Activated B cell treated with CpG ODN at 0.5 μM for 24 hours (primary cell): Measurements from ENCODE around the gene AJAP1. TPM values are rescaled to one million over a fixed set of nuclear protein-coding genes. Genes with fewer than 3 reads are reported as not detected.

Experiments
- ATAC-seq: fragments of 200-7000 bp; cut with Tn5 transposase; one replicate; pipeline ENCODE4 v1.10.0; 2021; ENCODE audit warnings: low read depth, mild to moderate bottlenecking, moderate library complexity
- CTCF ChIA-PET: fragments of 350-600 bp; sonication (Branson Sonifier 250); formaldehyde crosslinking; loops from one replicate; lab custom pipeline; 2021; ENCODE audit warnings: antibody characterized with exemption; lab: Charles Lee
- POLR2A ChIA-PET: fragments of 350-600 bp; sonication (Branson Sonifier 250); formaldehyde crosslinking; loops from one replicate; lab custom pipeline; 2021; ENCODE audit warnings: antibody characterized with exemption; lab: Charles Lee
- DNase-seq: peaks from one replicate; pipeline ENCODE4 v3.0.0; 2022
- H3K27ac Mint-ChIP-seq: one replicate; pipeline ENCODE4 v1.8.0; 2020; ENCODE audit warnings: mixed read lengths
- H3K27me3 Mint-ChIP-seq: one replicate; pipeline ENCODE4 v1.8.0; 2021; ENCODE audit warnings: mixed read lengths
- H3K36me3 Mint-ChIP-seq: one replicate; pipeline ENCODE4 v1.8.0; 2021; ENCODE audit warnings: low read depth, mixed read lengths
- H3K4me1 Mint-ChIP-seq: one replicate; pipeline ENCODE4 v1.8.0; 2021; ENCODE audit warnings: mixed read lengths
- H3K4me3 Mint-ChIP-seq: one replicate; pipeline ENCODE4 v1.8.0; 2020; ENCODE audit warnings: mild to moderate bottlenecking, mixed read lengths
- H3K9me3 Mint-ChIP-seq: one replicate; pipeline ENCODE4 v1.8.0; 2020; ENCODE audit warnings: mixed read lengths
- CTCF ChIP-seq: fragments of 200-600 bp; IDR thresholded peaks from one replicate; pipeline ENCODE4 v1.8.0; 2022; ENCODE audit warnings: antibody characterized with exemption, mild to moderate bottlenecking
- intact Hi-C: fragments of 100-400 bp; cut with micrococcal nuclease; formaldehyde crosslinking; loops from one replicate; pipeline ENCODE4 v1.15.1; 2024
- total RNA-seq: library from RNA; stranded (reverse); gene quantifications from 2 replicates; pipeline ENCODE4 v1.2.3, GENCODE V29; 2022

Gene AJAP1
- total RNA-seq, 1 donor from 2014 or later = not detected

DNA sequence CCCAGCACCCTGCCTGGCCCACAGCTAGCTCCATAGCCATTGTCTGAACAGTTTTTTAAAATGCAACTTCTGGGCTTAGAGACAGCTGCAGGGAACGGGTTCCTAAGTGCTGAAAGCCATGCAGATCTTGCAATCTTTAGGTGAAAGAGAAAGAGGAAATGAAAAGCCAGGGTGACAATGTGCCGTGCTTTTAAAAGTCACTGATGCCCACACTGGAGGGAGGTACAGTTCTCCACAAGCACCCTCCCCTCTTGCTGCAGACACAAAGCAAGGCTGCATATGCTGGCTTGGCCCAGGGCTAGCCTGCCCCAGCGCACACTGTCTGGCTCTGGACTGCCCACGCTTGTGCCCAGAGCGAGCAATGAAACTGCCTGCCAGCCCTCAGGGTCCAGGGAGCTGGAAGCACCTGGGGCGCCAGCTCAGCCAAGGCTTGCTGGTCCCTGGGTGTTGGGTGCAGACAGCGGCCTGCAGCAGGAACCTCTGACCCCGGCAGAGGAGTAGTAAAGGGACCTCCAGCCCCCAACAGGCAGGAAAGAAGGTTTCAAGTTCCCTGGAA, 70.4 kb downstream of the AJAP1 start:
- no peak for TF ChIP-seq CTCF
- Mint-ChIP-seq H3K9me3 (no peaks in the 10 kb centered on the region), H3K4me3 (no peak overlapping the region), H3K4me1 (no peaks in the 10 kb centered on the region), H3K27me3 (no peaks in the 10 kb centered on the region), H3K36me3 (no peaks in the 10 kb centered on the region), H3K27ac (no peak overlapping the region)
- ChIA-PET POLR2A (no interaction called here), CTCF (no interaction called here)
- DNase-seq (no peak), ATAC-seq (no peak)
- intact Hi-C loops = no loop called here

- intact Hi-C loops = no loop called here
- no peaks in the 10 kb centered on the region for H3K36me3 Mint-ChIP-seq
- DNase-seq = no peak
- H3K4me1 Mint-ChIP-seq = no peaks in the 10 kb centered on the region
- POLR2A ChIA-PET = no interaction called here
- CTCF ChIA-PET = no interaction called here
- H3K27ac Mint-ChIP-seq = no peak overlapping the region
- no peaks in the 10 kb centered on the region for H3K9me3 Mint-ChIP-seq
- no peak for ATAC-seq
- TF ChIP-seq CTCF = no peak
- H3K4me3 Mint-ChIP-seq = no peak overlapping the region
- no peaks in the 10 kb centered on the region for H3K27me3 Mint-ChIP-seq
These were observed 71.0 kb downstream of the AJAP1 start for GRCh38 chr1:4725416-4725815.

DNA sequence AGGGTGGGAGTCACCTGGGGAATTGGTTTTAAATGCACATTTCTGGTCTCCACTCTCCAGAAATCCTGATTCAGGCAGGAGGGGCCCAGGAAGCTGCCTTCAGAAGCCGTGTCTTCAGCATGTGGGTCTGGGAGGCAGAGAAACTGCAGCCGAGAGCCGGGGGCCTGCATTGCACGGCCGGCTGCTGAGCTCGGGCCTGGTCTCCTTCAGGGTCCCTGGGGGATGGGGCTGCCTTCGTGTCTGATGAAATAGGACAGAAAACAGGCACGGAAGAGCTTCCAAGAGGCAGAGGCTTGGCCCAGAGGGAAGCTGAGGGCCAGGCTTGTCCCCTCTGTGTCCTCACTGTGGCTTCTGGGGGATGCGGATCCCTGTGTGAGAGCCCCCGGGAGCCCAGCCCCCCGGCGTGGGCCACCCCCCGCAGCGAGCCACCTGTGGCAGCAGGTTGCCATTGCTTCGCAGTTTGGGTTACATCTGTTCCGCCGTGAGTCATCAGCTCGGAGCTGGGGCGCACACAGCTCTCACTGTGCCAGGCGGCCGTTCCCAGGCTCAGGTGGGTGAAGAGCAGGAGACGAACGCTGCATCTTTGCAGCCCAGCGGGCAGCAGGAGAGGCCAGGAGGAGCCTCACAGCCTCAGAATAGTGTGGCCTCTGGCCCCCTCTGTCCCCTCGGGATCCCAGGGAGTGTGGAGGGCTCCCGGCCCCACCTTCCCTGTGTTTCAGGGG, 72.4 kb downstream of the AJAP1 start:
- Mint-ChIP-seq H3K4me3 (no peak overlapping the region), H3K27ac (no peak overlapping the region), H3K9me3 (no peaks in the 10 kb centered on the region), H3K36me3 (no peaks in the 10 kb centered on the region), H3K4me1 (no peaks in the 10 kb centered on the region), H3K27me3 (no peaks in the 10 kb centered on the region)
- DNase-seq (no peak), ATAC-seq (no peak)
- intact Hi-C loops = no loop called here
- ChIA-PET CTCF (no interaction called here), POLR2A (no interaction called here)
- no peak for TF ChIP-seq CTCF

DNA sequence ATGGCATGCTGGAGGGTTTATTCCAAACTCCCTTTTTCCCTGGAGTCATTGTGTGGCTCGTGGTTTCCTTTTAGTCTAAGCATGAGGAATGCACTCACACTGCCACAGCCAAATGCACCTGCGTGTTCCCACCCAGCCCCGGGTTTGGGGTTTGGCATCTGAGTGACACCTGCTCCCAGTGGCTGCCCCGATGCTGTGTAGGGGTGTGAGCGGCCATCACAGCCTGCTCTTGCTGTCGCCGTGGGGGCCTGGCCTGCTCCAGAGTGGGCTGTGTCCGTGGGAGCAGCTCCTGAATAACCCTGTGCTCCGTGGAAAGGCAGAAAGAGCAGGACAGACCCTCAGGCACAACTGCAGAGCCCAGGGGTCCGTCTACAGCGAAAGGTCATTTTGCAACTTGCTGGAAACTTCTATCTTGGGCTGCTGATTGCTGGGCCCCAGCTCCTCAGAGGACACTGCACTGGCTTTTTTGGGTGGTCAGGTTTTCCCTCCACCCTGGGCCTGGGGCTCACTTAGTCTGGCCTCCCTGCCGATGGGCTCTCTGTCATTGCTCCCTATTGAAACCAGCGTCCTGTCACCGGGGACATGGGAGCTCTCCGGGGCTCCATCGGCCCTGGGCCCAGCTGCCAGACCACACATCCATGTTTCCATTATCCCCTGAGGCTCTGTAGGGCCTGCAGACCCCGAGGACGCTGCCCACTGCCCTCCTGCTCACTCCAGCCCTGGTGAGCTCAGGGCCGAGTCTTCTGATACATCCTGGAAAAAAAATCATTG, 74.1 kb downstream of the AJAP1 start:
- no peak overlapping the region for H3K27ac Mint-ChIP-seq
- ATAC-seq (no peak), DNase-seq (no peak)
- no peaks in the 10 kb centered on the region for H3K27me3 Mint-ChIP-seq
- H3K4me3 Mint-ChIP-seq = no peak overlapping the region
- CTCF ChIA-PET = no interaction called here
- intact Hi-C loops = no loop called here
- no peaks in the 10 kb centered on the region for H3K9me3 Mint-ChIP-seq
- POLR2A ChIA-PET = no interaction called here
- H3K36me3 Mint-ChIP-seq = no peaks in the 10 kb centered on the region
- no peak for TF ChIP-seq CTCF
- H3K4me1 Mint-ChIP-seq = no peaks in the 10 kb centered on the region

DNA sequence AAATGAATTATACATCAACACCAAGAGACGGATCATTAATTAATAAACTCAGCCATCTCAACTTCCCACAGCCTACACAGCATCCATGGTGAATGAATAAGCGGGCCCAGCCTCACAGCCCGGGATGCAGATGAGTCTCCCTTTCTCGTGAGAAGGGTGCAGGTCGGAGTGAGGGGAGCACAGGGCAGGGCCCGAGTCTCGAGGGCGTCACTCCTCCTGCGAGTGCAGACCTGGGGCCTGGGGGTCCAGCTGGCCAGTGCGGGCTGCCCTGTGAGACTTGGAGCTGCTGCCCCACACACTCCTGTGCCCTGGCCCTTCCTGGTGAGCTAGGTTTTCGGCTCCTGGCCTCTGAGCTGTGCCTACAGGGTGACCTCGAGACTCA, 74.7 kb downstream of the AJAP1 start:
- no peak for TF ChIP-seq CTCF
- Mint-ChIP-seq H3K4me3 (no peak overlapping the region), H3K9me3 (no peaks in the 10 kb centered on the region), H3K4me1 (no peaks in the 10 kb centered on the region), H3K36me3 (no peaks in the 10 kb centered on the region), H3K27me3 (no peaks in the 10 kb centered on the region), H3K27ac (no peak overlapping the region)
- ChIA-PET CTCF (no interaction called here), POLR2A (no interaction called here)
- ATAC-seq (no peak), DNase-seq (no peak)
- intact Hi-C loops = no loop called here
